Measurements from ENCODE around the gene EHMT2.
A peak's percentile ranks its signal among the peaks of the same experiment; 100 is the strongest.
"Not testable (repeated sequence)": the region's sequence is repeated elsewhere in the genome, so short reads cannot be mapped to it uniquely, and the experiment has no call there.

EHMT2 gene

GRCh38 chr6:31918069-31918720 lies 20.7 kb upstream of the EHMT2 start:
- no peak for DNase-seq (ENCODE audit: low read depth, low spot score)
- H3K4me3 ChIP-seq (ENCODE audit: low read length): no peak overlapping the region

- H3K4me3 ChIP-seq (ENCODE audit: low read length): no peak overlapping the region
- no peak for DNase-seq (ENCODE audit: low read depth, low spot score)
Observed at GRCh38 chr6:31915756-31916155, 18.3 kb upstream of the EHMT2 start.

GRCh38 chr6:31915351-31915750 lies 17.9 kb upstream of the EHMT2 start:
- no peak for DNase-seq (ENCODE audit: low read depth, low spot score)

GRCh38 chr6:31911826-31912585 lies 14.5 kb upstream of the EHMT2 start:
- no peak for DNase-seq (ENCODE audit: low read depth, low spot score)
- no peak overlapping the region for H3K4me3 ChIP-seq (ENCODE audit: low read length)

More at GRCh38 chr6:31915351-31915750, 17.9 kb upstream of the EHMT2 start:
- H3K4me3 ChIP-seq (ENCODE audit: low read length): no peak overlapping the region

GRCh38 chr6:31909298-31909697 lies 11.8 kb upstream of the EHMT2 start:
- not testable (repeated sequence) for DNase-seq (ENCODE audit: low read depth, low spot score); H3K4me3 ChIP-seq (ENCODE audit: low read length)

GRCh38 chr6:31908791-31909190 lies 11.3 kb upstream of the EHMT2 start:
- DNase-seq (ENCODE audit: low read depth, low spot score): no peak
- H3K4me3 ChIP-seq (ENCODE audit: low read length): no peak overlapping the region

GRCh38 chr6:31908255-31908654 lies 10.8 kb upstream of the EHMT2 start:
- not testable (repeated sequence) for H3K4me3 ChIP-seq (ENCODE audit: low read length); DNase-seq (ENCODE audit: low read depth, low spot score)

GRCh38 chr6:31907158-31907813 lies 9.8 kb upstream of the EHMT2 start:
- DNase-seq (ENCODE audit: low read depth, low spot score): peak; percentile 36
- no peak overlapping the region for H3K4me3 ChIP-seq (ENCODE audit: low read length)

- not testable (repeated sequence) for H3K4me3 ChIP-seq (ENCODE audit: low read length); DNase-seq (ENCODE audit: low read depth, low spot score)
Observed at GRCh38 chr6:31906727-31907126, 9.2 kb upstream of the EHMT2 start.

- DNase-seq (ENCODE audit: low read depth, low spot score): no peak
- H3K4me3 ChIP-seq (ENCODE audit: low read length): no peak overlapping the region
Observed at GRCh38 chr6:31906122-31906521, 8.6 kb upstream of the EHMT2 start.

GRCh38 chr6:31905041-31905440 lies 7.5 kb upstream of the EHMT2 start:
- no peak overlapping the region for H3K4me3 ChIP-seq (ENCODE audit: low read length)
- DNase-seq (ENCODE audit: low read depth, low spot score): no peak

GRCh38 chr6:31903957-31904356 lies 6.5 kb upstream of the EHMT2 start:
- H3K4me3 ChIP-seq (ENCODE audit: low read length): no peak overlapping the region
- no peak for DNase-seq (ENCODE audit: low read depth, low spot score)

GRCh38 chr6:31901953-31902643 lies 4.6 kb upstream of the EHMT2 start, which contains the start of gene ZBTB12:
TSS of gene ZBTB12 (minus strand) at chr6:31902086. CDS start at chr6:31901305, 781 bp downstream.
- peak within 1 kb of the TSS; percentile 63 for H3K4me3 ChIP-seq (ENCODE audit: low read length)
- DNase-seq (ENCODE audit: low read depth, low spot score): peak; percentile 88

- DNase-seq (ENCODE audit: low read depth, low spot score): peak; percentile 29
- H3K4me3 ChIP-seq (ENCODE audit: low read length): peak overlapping the region; percentile 63
Observed at GRCh38 chr6:31901415-31901952, 4.0 kb upstream of the EHMT2 start.

GRCh38 chr6:31900917-31901414 lies 3.5 kb upstream of the EHMT2 start:
- no peak for DNase-seq (ENCODE audit: low read depth, low spot score)
- H3K4me3 ChIP-seq (ENCODE audit: low read length): peak overlapping the region; percentile 63

- H3K4me3 ChIP-seq (ENCODE audit: low read length): no peak overlapping the region
Observed at GRCh38 chr6:31899882-31900722, 2.6 kb upstream of the EHMT2 start.

GRCh38 chr6:31899215-31899614 lies 1.7 kb upstream of the EHMT2 start:
- DNase-seq (ENCODE audit: low read depth, low spot score): no peak

More at GRCh38 chr6:31899882-31900722, 2.6 kb upstream of the EHMT2 start:
- no peak for DNase-seq (ENCODE audit: low read depth, low spot score)

GRCh38 chr6:31898383-31899011 lies 999 bp upstream of the EHMT2 start:
- peak; percentile 49 for DNase-seq (ENCODE audit: low read depth, low spot score)
- H3K4me3 ChIP-seq (ENCODE audit: low read length): peak overlapping the region; percentile 95

More at GRCh38 chr6:31899215-31899614, 1.7 kb upstream of the EHMT2 start:
- no peak overlapping the region for H3K4me3 ChIP-seq (ENCODE audit: low read length)

All from Jurkat, Clone E6-1 (cell line).